ENCODE measurements around the gene LRIT2. TPM values are rescaled to one million over a fixed set of nuclear protein-coding genes. Genes with fewer than 3 reads are reported as not detected.

LRIT2 gene
- total RNA-seq, 1 donor from 2014 or later = not detected

GRCh38 chr10:84213076-84213475, 12.3 kb downstream of the LRIT2 start:
- no peaks in the 10 kb centered on the region for H3K36me3 ChIP-seq
- no peak overlapping the region for H3K27ac ChIP-seq (replicated peaks)
- peaks cover 39% of the 10 kb centered on the region for H3K27me3 ChIP-seq (ENCODE audit: low read depth)
- no peak overlapping the region for H3K4me3 ChIP-seq
- no peaks in the 10 kb centered on the region for H3K9me3 ChIP-seq (replicated peaks)
- DNase-seq = no peak
- TF ChIP-seq CTCF (IDR thresholded peaks at IDR 0.05; ENCODE audit: borderline replicate concordance) = no peak
- no peaks in the 10 kb centered on the region for H3K4me1 ChIP-seq
- intact Hi-C loops (cut with micrococcal nuclease) = no loop called here

- Histone ChIP-seq H3K36me3 (no peaks in the 10 kb centered on the region), H3K27me3 (ENCODE audit: low read depth) (peaks cover 50% of the 10 kb centered on the region), H3K27ac (replicated peaks) (no peak overlapping the region), H3K9me3 (replicated peaks) (no peaks in the 10 kb centered on the region), H3K4me3 (no peak overlapping the region), H3K4me1 (no peaks in the 10 kb centered on the region)
- intact Hi-C loops (cut with micrococcal nuclease) = no loop called here
- no peak for TF ChIP-seq CTCF (IDR thresholded peaks at IDR 0.05; ENCODE audit: borderline replicate concordance)
- no peak for DNase-seq
Observed at GRCh38 chr10:84212014-84212413, 13.3 kb downstream of the LRIT2 start.

- Histone ChIP-seq H3K4me1 (no peaks in the 10 kb centered on the region), H3K27me3 (ENCODE audit: low read depth) (peaks cover 54% of the 10 kb centered on the region), H3K27ac (replicated peaks) (no peak overlapping the region), H3K4me3 (no peak overlapping the region), H3K9me3 (replicated peaks) (no peaks in the 10 kb centered on the region), H3K36me3 (no peaks in the 10 kb centered on the region)
- TF ChIP-seq CTCF (IDR thresholded peaks at IDR 0.05; ENCODE audit: borderline replicate concordance) = no peak
- intact Hi-C loops (cut with micrococcal nuclease) = no loop called here
- DNase-seq = no peak
Observed at GRCh38 chr10:84211566-84211965, 13.8 kb downstream of the LRIT2 start.

GRCh38 chr10:84208023-84208422, 17.3 kb downstream of the LRIT2 start:
- Histone ChIP-seq H3K27ac (replicated peaks) (no peak overlapping the region), H3K27me3 (ENCODE audit: low read depth) (peaks cover 60% of the 10 kb centered on the region), H3K36me3 (no peaks in the 10 kb centered on the region), H3K9me3 (replicated peaks) (no peaks in the 10 kb centered on the region), H3K4me3 (no peak overlapping the region), H3K4me1 (no peaks in the 10 kb centered on the region)
- no peak for TF ChIP-seq CTCF (IDR thresholded peaks at IDR 0.05; ENCODE audit: borderline replicate concordance)
- intact Hi-C loops (cut with micrococcal nuclease) = no loop called here
- DNase-seq = no peak

- TF ChIP-seq CTCF (IDR thresholded peaks at IDR 0.05; ENCODE audit: borderline replicate concordance) = no peak
- DNase-seq = no peak
- intact Hi-C loops (cut with micrococcal nuclease) = no loop called here
Observed at GRCh38 chr10:84205853-84206525, 19.4 kb downstream of the LRIT2 start.

More at GRCh38 chr10:84205853-84206525, 19.4 kb downstream of the LRIT2 start:
- Histone ChIP-seq H3K27me3 (ENCODE audit: low read depth) (peaks cover 74% of the 10 kb centered on the region), H3K4me1 (no peaks in the 10 kb centered on the region), H3K27ac (replicated peaks) (no peak overlapping the region), H3K9me3 (replicated peaks) (no peaks in the 10 kb centered on the region), H3K36me3 (no peaks in the 10 kb centered on the region), H3K4me3 (no peak overlapping the region)
